ENCODE measurements around the gene ABCA10.

The ABCA10 gene

DNA sequence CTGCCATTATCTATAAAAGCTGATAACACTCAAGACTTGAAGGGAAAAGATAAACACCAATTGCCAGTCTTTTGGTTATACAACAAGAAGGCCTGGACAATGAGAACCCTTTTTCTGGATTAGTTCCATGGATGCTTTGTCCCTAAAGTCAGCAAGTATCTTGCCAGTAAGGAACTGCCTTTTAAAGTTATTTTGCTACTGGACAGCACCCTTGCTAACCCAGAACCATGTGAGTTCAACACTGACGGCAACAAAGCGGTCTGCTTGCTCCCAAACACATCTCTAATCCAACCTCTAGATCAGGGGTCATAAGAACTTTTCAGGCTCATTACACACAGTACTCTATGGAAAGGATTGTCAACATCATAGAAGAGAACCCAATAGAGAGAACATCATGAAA is 61.7 kb downstream of the ABCA10 start:
- DNase-seq (ENCODE audit: low read depth) = no peak

GRCh38 chr17:69164206-69164605 is 64.4 kb downstream of the ABCA10 start:
- DNase-seq (ENCODE audit: low read depth) = no peak

DNA sequence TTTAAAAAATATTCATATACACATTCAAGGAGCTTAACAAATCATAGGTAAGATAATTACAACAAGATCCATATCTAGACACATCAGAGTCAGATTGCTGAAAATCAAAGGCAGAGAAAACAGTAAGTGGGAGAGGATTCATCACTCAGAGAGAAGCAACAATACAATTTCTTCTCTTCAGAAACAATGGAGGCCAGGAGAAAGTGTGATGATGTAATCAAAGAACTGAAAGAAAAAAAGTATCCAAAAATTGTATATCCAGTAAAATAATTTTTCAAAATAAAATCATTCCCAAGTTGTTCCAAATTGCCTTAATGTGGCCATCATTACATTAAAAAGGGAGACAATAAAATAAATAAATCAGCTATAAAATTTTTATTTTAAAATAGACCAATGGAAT is 69.2 kb downstream of the ABCA10 start:
- DNase-seq (ENCODE audit: low read depth) = no peak

DNA sequence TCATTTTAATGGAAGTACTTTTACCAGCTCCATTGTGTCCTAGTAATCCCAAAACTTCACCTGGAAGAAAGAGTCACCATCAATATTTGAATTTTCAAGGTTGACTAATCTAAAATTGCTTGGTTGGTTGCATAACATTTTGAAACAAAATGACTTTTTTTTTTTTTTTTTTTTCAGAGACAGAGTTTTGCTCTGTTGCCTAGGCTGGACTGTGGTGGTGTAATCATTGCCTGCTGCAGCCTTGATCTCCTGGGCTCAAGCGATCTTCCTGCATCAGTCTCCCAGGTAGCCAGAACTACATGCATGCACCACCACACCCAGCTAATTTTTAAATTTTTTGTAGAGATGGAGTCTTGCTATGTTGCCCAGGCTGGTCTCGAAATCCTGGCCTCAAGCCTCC is 74.4 kb downstream of the ABCA10 start:
- DNase-seq (ENCODE audit: low read depth) = no peak

- no peak for DNase-seq (ENCODE audit: low read depth)
Measured at GRCh38 chr17:69150333-69150732, 78.3 kb downstream of the ABCA10 start.

- DNase-seq (ENCODE audit: low read depth) = no peak
Measured at GRCh38 chr17:69147460-69147859, 81.2 kb downstream of the ABCA10 start.

- DNase-seq (ENCODE audit: low read depth) = no peak
Measured at GRCh38 chr17:69144331-69145255, 84.0 kb downstream of the ABCA10 start.

- DNase-seq (ENCODE audit: low read depth) = no peak
Measured at GRCh38 chr17:69143683-69144231, 84.9 kb downstream of the ABCA10 start.

DNA sequence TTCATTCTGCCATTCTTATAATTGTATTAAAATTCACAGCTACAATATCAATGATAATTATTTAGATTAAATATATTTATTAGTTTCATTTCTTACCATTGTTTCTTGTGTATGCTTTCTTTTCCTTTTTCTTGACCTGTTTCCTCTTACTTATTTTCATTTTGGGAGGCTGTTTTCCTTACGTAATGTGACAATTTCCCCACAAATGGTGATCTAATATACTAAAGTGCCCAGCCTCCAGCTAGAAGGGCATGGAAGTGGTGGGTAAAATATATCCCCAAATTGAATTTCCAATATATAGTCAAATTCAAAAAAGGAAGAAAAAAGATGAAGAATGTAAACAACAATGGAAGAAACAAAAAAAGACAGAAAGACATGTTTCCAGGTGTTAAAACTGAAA is 85.5 kb downstream of the ABCA10 start:
- no peak for DNase-seq (ENCODE audit: low read depth)

- peak; percentile 23 for DNase-seq (ENCODE audit: low read depth)
Measured at GRCh38 chr17:69142175-69142802, 86.3 kb downstream of the ABCA10 start.

GRCh38 chr17:69141431-69142174 is 87.0 kb downstream of the ABCA10 start, which contains the start of gene ABCA6:
Gene ABCA6, minus strand, starts transcription at chr17:69141895. Its CDS starts 1,192 bp downstream, at chr17:69140703.
- peak; percentile 52 for DNase-seq (ENCODE audit: low read depth)

DNA sequence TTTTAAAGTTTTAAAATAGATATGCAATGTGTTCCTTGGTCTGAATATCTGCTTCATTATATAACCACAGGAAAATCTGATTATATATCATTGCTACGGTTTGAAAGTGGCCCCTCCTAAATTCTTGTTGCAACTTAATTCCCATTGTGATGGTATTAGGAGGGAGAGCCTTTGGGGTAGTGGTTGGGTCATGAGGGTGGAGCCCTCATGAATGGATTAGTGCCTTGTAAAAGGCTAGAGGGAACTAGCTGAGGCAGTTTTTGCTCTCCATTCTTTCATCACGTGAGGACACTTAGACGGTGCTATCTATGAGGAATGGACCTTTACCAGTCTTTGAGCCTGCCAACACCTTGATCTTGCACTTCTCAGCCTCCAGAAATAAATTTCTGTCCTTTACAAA is 94.5 kb downstream of the ABCA10 start:
- no peak for DNase-seq (ENCODE audit: low read depth)

DNA sequence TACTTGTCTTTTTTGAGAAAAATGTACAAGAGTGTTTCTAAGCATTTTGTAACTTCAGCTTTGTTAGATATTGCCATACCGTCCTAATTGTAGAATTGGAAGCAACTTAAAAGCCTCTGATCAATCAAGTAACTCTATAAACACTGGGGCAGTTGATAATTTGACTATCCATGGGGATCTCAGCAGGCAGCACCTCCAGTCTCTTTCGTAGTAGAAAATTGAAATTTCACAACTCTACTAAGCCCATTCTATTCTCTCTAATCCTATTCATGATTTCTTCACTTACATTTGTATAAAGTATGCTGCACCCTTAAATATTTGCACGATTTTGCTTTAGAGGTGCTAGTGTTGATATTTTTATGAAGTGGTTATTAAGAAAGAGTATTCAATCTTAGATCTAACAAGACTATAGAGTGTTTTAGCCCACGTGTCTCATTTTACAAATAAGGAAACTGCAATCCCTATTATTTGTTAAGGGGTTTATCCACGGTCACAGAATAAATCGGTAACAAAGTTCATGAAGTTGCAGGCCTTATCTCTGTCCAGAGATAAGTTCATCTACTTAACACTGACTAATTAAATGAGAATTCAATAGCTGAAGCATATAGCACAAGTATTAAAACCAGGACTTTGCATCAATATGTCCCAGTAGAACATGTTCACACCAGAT is 97.9 kb downstream of the ABCA10 start:
- no peak for DNase-seq (ENCODE audit: low read depth)

- no peak for DNase-seq (ENCODE audit: low read depth)
Measured at GRCh38 chr17:69123626-69124025, 105.0 kb downstream of the ABCA10 start.

DNA sequence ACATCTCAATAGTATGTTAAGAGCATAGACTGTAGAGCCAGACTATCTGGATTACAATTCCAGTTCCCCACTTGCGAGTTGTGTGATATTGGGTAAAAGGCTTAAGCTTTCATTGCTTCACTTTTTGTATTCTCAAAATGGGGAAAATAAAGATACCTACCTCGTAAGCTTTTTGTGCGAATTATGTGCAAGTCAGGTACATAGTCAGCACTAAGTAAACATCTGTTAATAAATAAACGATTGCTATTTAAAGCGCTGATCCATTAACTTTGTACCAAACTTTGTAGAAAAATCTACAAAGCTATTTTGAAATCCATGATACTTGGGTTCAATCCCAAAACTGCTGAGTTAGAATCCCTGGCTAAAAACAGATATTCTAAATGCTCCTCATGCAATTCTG is 106.6 kb downstream of the ABCA10 start:
- DNase-seq (ENCODE audit: low read depth) = no peak

DNA sequence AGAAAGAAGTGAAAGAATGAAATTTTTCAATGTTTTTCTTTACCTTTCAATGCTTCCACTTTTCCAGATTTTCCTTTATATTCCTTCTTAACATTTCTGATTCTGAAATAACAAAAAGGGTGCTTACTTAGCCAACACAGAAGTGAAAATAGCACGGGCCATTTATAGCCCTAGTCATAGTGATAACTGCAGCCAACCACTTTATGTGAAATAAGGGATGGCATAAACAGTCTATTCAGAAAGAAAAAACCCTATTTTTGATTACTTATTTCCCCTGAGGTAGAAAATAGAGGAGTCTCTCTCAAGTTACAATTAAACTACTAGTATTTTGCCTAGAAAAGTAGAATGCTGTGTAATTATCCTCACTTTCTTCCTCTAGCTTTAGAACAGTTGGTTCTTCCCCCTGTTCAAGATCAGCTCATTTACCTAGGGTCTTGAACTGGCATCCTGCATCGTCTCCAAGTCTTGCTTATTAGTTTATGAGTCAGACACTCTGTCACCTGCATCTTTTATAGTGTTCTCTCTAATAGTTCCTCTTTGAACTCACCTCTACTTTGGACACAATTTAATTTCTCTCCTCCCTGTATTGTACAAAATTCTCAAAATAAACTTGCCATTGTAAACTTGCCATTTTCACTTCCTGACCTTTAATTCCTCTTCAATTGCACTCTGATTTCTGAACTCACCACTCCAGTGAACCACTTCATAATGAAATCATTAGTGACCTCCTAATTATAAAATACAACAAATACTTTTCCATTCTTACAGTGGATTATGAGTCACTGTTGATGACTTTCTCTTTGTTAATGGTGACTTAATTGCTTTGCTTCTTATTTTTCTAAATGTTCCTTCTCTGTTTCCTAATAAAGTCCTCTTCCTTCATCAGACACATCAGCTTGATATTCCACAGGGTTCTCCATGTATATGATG is 110.5 kb downstream of the ABCA10 start:
- DNase-seq (ENCODE audit: low read depth) = no peak

- DNase-seq (ENCODE audit: low read depth) = no peak
Measured at GRCh38 chr17:69111794-69112193, 116.8 kb downstream of the ABCA10 start.

- no peak for DNase-seq (ENCODE audit: low read depth)
Measured at GRCh38 chr17:69105907-69106730, 122.5 kb downstream of the ABCA10 start.

GRCh38 chr17:69103557-69104233 is 124.9 kb downstream of the ABCA10 start:
- no peak for DNase-seq (ENCODE audit: low read depth)
